ENCODE data around the gene LY6G5C. TPM values are rescaled to one million over a fixed set of nuclear protein-coding genes. Genes with fewer than 3 reads are reported as not detected.

The LY6G5C gene
- polyA plus RNA-seq, 1 experiment = 2.0 TPM

DNA sequence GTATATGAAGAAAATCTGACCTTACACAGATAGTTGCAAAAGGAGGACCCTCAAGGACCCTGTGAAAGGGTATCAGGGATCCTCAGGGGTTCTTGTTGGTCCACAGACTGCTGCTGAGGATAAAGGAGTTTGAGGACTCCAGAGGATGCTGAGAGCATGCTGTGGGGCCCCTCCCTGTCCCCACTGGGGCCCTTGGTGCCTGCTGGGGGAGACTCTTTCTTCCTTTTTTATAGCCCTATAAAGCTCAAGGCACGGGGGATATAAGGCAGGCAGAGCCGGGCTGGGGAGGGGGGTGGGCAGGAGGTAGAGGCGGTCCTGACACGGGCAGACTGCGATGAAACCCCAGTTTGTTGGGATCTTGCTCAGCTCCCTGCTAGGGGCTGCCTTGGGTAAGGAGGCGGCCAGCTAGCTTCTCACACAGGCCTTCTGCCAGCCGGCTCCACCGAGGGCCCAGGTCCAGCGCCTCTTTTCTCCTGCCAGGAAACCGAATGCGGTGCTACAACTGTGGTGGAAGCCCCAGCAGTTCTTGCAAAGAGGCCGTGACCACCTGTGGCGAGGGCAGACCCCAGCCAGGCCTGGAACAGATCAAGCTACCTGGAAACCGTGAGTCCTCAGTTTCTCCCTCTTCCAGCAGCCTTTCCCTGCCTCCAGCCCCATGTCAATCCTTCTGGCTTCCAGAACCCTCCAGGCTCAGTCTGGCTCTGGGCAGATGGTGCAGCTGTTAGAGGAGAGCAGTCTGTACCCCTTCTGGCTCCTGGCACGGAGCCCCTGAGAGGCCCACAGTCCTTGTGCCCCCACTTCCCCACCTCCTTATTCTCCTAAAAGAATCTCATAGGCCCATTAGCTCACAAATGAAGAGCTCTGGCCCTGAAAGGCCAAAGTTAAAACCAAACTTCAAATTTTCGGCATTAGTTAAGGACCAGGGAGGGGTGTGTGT, 34.4 kb upstream of the LY6G5C start, which contains the start of gene LY6G6D:
Gene LY6G6D (plus strand): TSS at position 327 of the 937 bp plus-strand sequence. CDS start 8 bp downstream, at position 335.
- no peaks in the 10 kb centered on the region for H3K9me3 ChIP-seq (ENCODE audit: control insufficient read depth, insufficient read depth, low read length)

DNA sequence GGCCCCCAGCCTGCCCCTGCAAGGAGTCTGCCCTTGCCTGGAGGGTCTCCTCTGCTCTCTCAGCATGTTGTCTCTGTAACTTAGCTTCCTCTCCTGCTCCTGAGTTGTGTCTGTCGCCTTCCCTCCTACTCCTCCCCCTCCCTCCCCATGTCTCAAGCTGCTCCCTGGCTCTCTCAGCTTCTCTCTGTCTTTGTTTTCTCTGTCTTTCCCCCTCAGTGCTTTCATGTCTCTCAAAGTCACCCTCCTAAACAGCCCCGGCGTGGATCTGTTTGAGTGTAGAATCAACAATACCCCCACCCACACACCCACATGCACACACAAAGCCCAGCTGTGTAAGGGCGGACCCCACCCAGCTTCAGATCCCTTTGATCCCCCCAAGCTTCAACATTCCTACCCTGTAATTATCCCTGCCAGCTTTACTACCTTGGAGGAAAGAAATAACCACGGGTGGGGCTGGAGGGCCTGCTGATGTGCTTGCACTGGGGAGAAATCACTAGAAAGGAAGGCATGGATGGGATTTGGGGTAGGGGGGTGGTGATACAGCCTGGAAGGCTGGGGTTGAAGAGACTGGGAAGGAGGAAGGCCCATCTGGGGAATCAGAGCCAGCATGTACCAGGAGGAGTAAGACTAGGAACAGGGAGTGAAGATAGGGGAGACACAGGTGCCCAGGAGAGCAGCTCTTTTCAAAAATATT, 33.3 kb upstream of the LY6G5C start:
- POLR2A ChIA-PET = interaction anchor here (0.7 to 1.1 kb wide), 3 partner anchors 10 to 113 kb away, joined by 3 to 5 read pairs (median 3); partner anchors contain the start of gene HSPA1B

More for the DNA sequence above, 34.4 kb upstream of the LY6G5C start, which contains the start of gene LY6G6D:
- no peak for DNase-seq (ENCODE audit: low read depth, low spot score)
- Histone ChIP-seq H3K27ac (ENCODE audit: low read depth, low read length) (no peak within 1 kb of the TSS), H3K27me3 (ENCODE audit: control insufficient read depth, insufficient read depth, low read length) (peaks cover 37% of the 10 kb centered on the region), H3K4me3 (ENCODE audit: low read depth, low read length) (no peak within 1 kb of the TSS)
- TF ChIP-seq, protein P1, sequence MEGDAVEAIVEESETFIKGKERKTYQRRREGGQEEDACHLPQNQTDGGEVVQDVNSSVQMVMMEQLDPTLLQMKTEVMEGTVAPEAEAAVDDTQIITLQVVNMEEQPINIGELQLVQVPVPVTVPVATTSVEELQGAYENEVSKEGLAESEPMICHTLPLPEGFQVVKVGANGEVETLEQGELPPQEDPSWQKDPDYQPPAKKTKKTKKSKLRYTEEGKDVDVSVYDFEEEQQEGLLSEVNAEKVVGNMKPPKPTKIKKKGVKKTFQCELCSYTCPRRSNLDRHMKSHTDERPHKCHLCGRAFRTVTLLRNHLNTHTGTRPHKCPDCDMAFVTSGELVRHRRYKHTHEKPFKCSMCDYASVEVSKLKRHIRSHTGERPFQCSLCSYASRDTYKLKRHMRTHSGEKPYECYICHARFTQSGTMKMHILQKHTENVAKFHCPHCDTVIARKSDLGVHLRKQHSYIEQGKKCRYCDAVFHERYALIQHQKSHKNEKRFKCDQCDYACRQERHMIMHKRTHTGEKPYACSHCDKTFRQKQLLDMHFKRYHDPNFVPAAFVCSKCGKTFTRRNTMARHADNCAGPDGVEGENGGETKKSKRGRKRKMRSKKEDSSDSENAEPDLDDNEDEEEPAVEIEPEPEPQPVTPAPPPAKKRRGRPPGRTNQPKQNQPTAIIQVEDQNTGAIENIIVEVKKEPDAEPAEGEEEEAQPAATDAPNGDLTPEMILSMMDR (IDR thresholded peaks at IDR 0.05; ENCODE audit: low read depth, low read length) = no peak
- ChIA-PET CTCF (interaction anchor here (1.0 to 1.4 kb wide), 3 partner anchors 14 to 81 kb away, joined by 3 to 4 read pairs (median 3); partner anchors contain the start of gene VARS1), POLR2A (interaction anchor here (0.6 kb wide), 2 partner anchors 78 to 112 kb away, joined by 4 to 5 read pairs; partner anchors contain the start of gene HSPA1B)

DNA sequence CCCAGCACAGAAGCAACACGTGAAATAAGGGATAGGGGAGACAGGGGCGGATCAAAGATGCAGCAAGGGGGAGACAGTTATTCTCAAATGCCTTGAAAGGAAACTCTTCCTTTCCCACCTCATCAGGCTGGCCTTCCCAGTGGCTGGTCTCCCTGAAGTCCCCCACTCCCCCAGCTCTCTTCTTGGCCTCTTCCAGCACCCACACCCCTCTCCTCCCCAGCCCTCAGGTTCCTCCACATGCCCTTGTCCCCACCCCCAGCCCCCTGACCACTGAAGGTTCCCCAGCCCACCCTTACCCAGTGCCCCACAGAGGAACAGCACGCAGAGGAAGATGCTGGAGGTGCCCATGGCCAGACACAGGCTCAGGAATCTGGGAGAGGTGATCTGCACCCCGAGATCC, 32.6 kb upstream of the LY6G5C start:
- Histone ChIP-seq H3K27ac (ENCODE audit: low read depth, low read length) (no peak overlapping the region), H3K4me3 (ENCODE audit: low read depth, low read length) (no peak overlapping the region), H3K27me3 (ENCODE audit: control insufficient read depth, insufficient read depth, low read length) (peaks cover 34% of the 10 kb centered on the region), H3K9me3 (ENCODE audit: control insufficient read depth, insufficient read depth, low read length) (no peaks in the 10 kb centered on the region)
- CTCF ChIA-PET = interaction anchor here (1.5 to 2.2 kb wide), 2 partner anchors 10 to 78 kb away, joined by 4 to 6 read pairs; partner anchors contain the start of gene ABHD16A
- TF ChIP-seq, protein P1 (IDR thresholded peaks at IDR 0.05; ENCODE audit: low read depth, low read length) = no peak
- POLR2A ChIA-PET = interaction anchor here (0.8 to 1.1 kb wide), 2 partner anchors 10 to 114 kb away, joined by 3 read pairs; partner anchors contain the start of gene HSPA1B
- DNase-seq (ENCODE audit: low read depth, low spot score) = no peak

More for the DNA sequence above, 33.3 kb upstream of the LY6G5C start:
- H3K4me3 ChIP-seq (ENCODE audit: low read depth, low read length) = no peak overlapping the region
- H3K9me3 ChIP-seq (ENCODE audit: control insufficient read depth, insufficient read depth, low read length) = no peaks in the 10 kb centered on the region
- no peak overlapping the region for H3K27ac ChIP-seq (ENCODE audit: low read depth, low read length)
- TF ChIP-seq, protein P1 (IDR thresholded peaks at IDR 0.05; ENCODE audit: low read depth, low read length) = no peak
- H3K27me3 ChIP-seq (ENCODE audit: control insufficient read depth, insufficient read depth, low read length) = peaks cover 37% of the 10 kb centered on the region
- no peak for DNase-seq (ENCODE audit: low read depth, low spot score)
- CTCF ChIA-PET = interaction anchor here (1.4 to 2.2 kb wide), 2 partner anchors 10 to 82 kb away, joined by 3 to 6 read pairs; partner anchors contain the start of genes ABHD16A and VARS1

DNA sequence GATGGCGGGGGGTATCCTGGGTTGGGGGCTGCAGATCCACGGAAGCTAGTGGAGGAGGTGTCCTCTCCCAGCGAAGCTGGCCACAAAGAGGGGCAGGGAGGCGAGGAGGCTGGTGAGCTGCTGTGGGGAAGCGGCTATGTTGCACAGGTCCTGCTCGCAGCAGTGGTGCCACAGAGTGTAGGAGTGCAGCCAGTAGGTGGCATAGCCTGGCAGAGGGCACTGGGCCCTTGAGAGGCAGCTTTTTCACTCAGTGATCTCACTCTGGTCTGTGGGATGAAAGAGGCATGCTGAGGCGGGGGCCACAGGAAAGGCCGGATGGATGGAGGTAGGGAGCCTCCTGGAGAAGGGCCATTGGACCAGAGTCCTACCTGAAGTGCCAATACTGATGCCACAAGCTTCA, 31.4 kb upstream of the LY6G5C start:
- H3K27me3 ChIP-seq (ENCODE audit: control insufficient read depth, insufficient read depth, low read length) = peaks cover 33% of the 10 kb centered on the region
- TF ChIP-seq, protein P1 (IDR thresholded peaks at IDR 0.05; ENCODE audit: low read depth, low read length) = no peak
- no peak for DNase-seq (ENCODE audit: low read depth, low spot score)
- POLR2A ChIA-PET = no interaction called here
- H3K27ac ChIP-seq (ENCODE audit: low read depth, low read length) = no peak overlapping the region
- H3K4me3 ChIP-seq (ENCODE audit: low read depth, low read length) = no peak overlapping the region
- CTCF ChIA-PET = interaction anchor here (1.5 to 2.2 kb wide), 2 partner anchors 9 to 79 kb away, joined by 4 to 6 read pairs; partner anchors contain the start of gene ABHD16A
- H3K9me3 ChIP-seq (ENCODE audit: control insufficient read depth, insufficient read depth, low read length) = no peaks in the 10 kb centered on the region
